Astrocyte (in vitro differentiated cells and primary cell): ENCODE results near the gene OR3A2. TPM values are rescaled to one million over a fixed set of nuclear protein-coding genes. Genes with fewer than 3 reads are reported as not detected.

Experiments used
- DNase-seq: peaks from one replicate; pipeline ENCODE4 v3.0.0-alpha.2; 2010; ENCODE audit warnings: low read depth
- FAIRE-seq: peaks from 2 replicates; lab custom pipeline; 2011; peaks lifted over from hg19 to GRCh38; lab: Jason Lieb, UNC
- H2AFZ ChIP-seq: 2 replicates; pipeline ENCODE4 v1.6.0; 2012; ENCODE audit warnings: low read depth, low read length, inconsistent platforms
- H3K27ac ChIP-seq: 2 replicates; pipeline ENCODE4 v1.5.1; 2011; ENCODE audit warnings: low read depth, low read length, inconsistent platforms
- H3K27me3 ChIP-seq: 2 replicates; pipeline ENCODE4 v1.6.0; 2011; ENCODE audit warnings: low read length, inconsistent platforms; ENCODE audit not compliant: insufficient read depth
- H3K36me3 ChIP-seq: 2 replicates; pipeline ENCODE4 v1.5.1; 2011; ENCODE audit warnings: low read length, inconsistent platforms; ENCODE audit not compliant: insufficient read depth
- H3K4me1 ChIP-seq: 2 replicates; pipeline ENCODE4 v1.5.1; 2011; ENCODE audit warnings: low read length, inconsistent platforms; ENCODE audit not compliant: insufficient read depth
- H3K4me2 ChIP-seq: 2 replicates; pipeline ENCODE4 v1.6.0; 2012; ENCODE audit warnings: low read length, inconsistent platforms
- H3K4me3 ChIP-seq: 2 replicates; pipeline ENCODE4 v1.5.1; 2011; ENCODE audit warnings: low read depth, mild to moderate bottlenecking, low read length, inconsistent platforms; ENCODE audit not compliant: insufficient read depth
- H3K79me2 ChIP-seq: 2 replicates; pipeline ENCODE4 v1.6.0; 2012; ENCODE audit warnings: mild to moderate bottlenecking, low read length, inconsistent platforms; ENCODE audit not compliant: insufficient read depth
- H3K9ac ChIP-seq: 2 replicates; pipeline ENCODE4 v1.6.0; 2012; ENCODE audit warnings: mild to moderate bottlenecking, low read length, inconsistent platforms
- H3K9me3 ChIP-seq: 2 replicates; pipeline ENCODE4 v1.5.1; 2012; ENCODE audit warnings: low read depth, mild to moderate bottlenecking, low read length, inconsistent platforms; ENCODE audit not compliant: insufficient read depth
- H4K20me1 ChIP-seq: 2 replicates; pipeline ENCODE4 v1.6.0; 2012; ENCODE audit warnings: low read length, inconsistent platforms; ENCODE audit not compliant: insufficient read depth
- H3K27ac Mint-ChIP-seq: one replicate; pipeline ENCODE4 v1.8.0; 2021; ENCODE audit warnings: mild to moderate bottlenecking, mixed read lengths; ENCODE audit not compliant: unreplicated experiment
- H3K27me3 Mint-ChIP-seq: one replicate; pipeline ENCODE4 v1.8.0; 2021; ENCODE audit warnings: low read depth, mixed read lengths; ENCODE audit not compliant: unreplicated experiment
- H3K36me3 Mint-ChIP-seq: one replicate; pipeline ENCODE4 v1.8.0; 2021; ENCODE audit warnings: low read depth, mixed read lengths; ENCODE audit not compliant: unreplicated experiment
- H3K4me1 Mint-ChIP-seq: one replicate; pipeline ENCODE4 v1.8.0; 2021; ENCODE audit warnings: low read depth, mixed read lengths; ENCODE audit not compliant: unreplicated experiment
- H3K4me3 Mint-ChIP-seq: one replicate; pipeline ENCODE4 v1.8.0; 2021; ENCODE audit warnings: mild to moderate bottlenecking, moderate library complexity, mixed read lengths; ENCODE audit not compliant: unreplicated experiment
- H3K9me3 Mint-ChIP-seq: one replicate; pipeline ENCODE4 v1.8.0; 2021; ENCODE audit warnings: mild to moderate bottlenecking, mixed read lengths; ENCODE audit not compliant: unreplicated experiment
- CTCF ChIP-seq: IDR thresholded peaks from 2 replicates; pipeline ENCODE4 v1.5.1; 2011; ENCODE audit warnings: low read depth, mild to moderate bottlenecking, inconsistent platforms, low read length, moderate library complexity; ENCODE audit not compliant: insufficient read depth
- EZH2 ChIP-seq: IDR thresholded peaks from 2 replicates; pipeline ENCODE4 v1.6.1; 2012; ENCODE audit warnings: mild to moderate bottlenecking, low read length, inconsistent platforms; ENCODE audit not compliant: insufficient read depth
- total RNA-seq: library from RNA; stranded (reverse); gene quantifications from 2 replicates; pipeline ENCODE4 v1.2.1, GENCODE V29; 2021

Gene OR3A2
- total RNA-seq, 1 donor from 2014 or later, result not detected

GRCh38 chr17:3276126-3276525 is 110.0 kb downstream of the OR3A2 start:
- H3K79me2 ChIP-seq, result no peaks in the 10 kb centered on the region
- H3K4me3 ChIP-seq, result no peak overlapping the region
- no peaks in the 10 kb centered on the region for H3K27me3 ChIP-seq
- no peak overlapping the region for H3K9ac ChIP-seq
- TF ChIP-seq CTCF (no peak), EZH2 (no peak)
- no peaks in the 10 kb centered on the region for H3K36me3 Mint-ChIP-seq
- H3K4me1 ChIP-seq, result no peaks in the 10 kb centered on the region
- FAIRE-seq (no peak), DNase-seq (no peak)
- no peak overlapping the region for H3K4me2 ChIP-seq
- no peak overlapping the region for H3K27ac Mint-ChIP-seq
- no peaks in the 10 kb centered on the region for H3K4me1 Mint-ChIP-seq
- H3K4me3 Mint-ChIP-seq, result no peak overlapping the region
- no peak overlapping the region for H2AFZ ChIP-seq
- H3K27ac ChIP-seq, result no peak overlapping the region
- H3K9me3 Mint-ChIP-seq, result no peaks in the 10 kb centered on the region
- H3K36me3 ChIP-seq, result no peaks in the 10 kb centered on the region
- H3K9me3 ChIP-seq, result peaks cover 3% of the 10 kb centered on the region
- H4K20me1 ChIP-seq, result no peaks in the 10 kb centered on the region
- peaks cover 3% of the 10 kb centered on the region for H3K27me3 Mint-ChIP-seq

- peaks cover 6% of the 10 kb centered on the region for H3K27me3 Mint-ChIP-seq
- peaks cover 5% of the 10 kb centered on the region for H3K9me3 Mint-ChIP-seq
- no peak overlapping the region for H2AFZ ChIP-seq
- H3K27ac ChIP-seq, result no peak overlapping the region
- TF ChIP-seq EZH2, result no peak
- TF ChIP-seq CTCF, result no peak
- H3K27ac Mint-ChIP-seq, result no peak overlapping the region
- no peaks in the 10 kb centered on the region for H3K36me3 ChIP-seq
- no peak overlapping the region for H3K4me2 ChIP-seq
- no peaks in the 10 kb centered on the region for H3K27me3 ChIP-seq
- H3K79me2 ChIP-seq, result no peaks in the 10 kb centered on the region
- H3K9ac ChIP-seq, result no peak overlapping the region
- H4K20me1 ChIP-seq, result no peaks in the 10 kb centered on the region
- H3K4me1 Mint-ChIP-seq, result no peaks in the 10 kb centered on the region
- H3K4me3 Mint-ChIP-seq, result no peak overlapping the region
- H3K4me1 ChIP-seq, result no peaks in the 10 kb centered on the region
- no peak for DNase-seq
- no peak overlapping the region for H3K4me3 ChIP-seq
- no peaks in the 10 kb centered on the region for H3K36me3 Mint-ChIP-seq
- peaks cover 3% of the 10 kb centered on the region for H3K9me3 ChIP-seq
- FAIRE-seq, result no peak
These were observed 114.8 kb downstream of the OR3A2 start for GRCh38 chr17:3271072-3271848.

- H3K9me3 Mint-ChIP-seq, result peaks cover 10% of the 10 kb centered on the region
These were observed 125.5 kb downstream of the OR3A2 start for GRCh38 chr17:3260600-3260999.

More at GRCh38 chr17:3260600-3260999, 125.5 kb downstream of the OR3A2 start:
- Histone ChIP-seq H3K79me2 (no peaks in the 10 kb centered on the region), H3K36me3 (no peaks in the 10 kb centered on the region), H3K4me2 (no peak overlapping the region), H3K9me3 (peaks cover 4% of the 10 kb centered on the region), H3K4me1 (no peaks in the 10 kb centered on the region), H3K9ac (no peak overlapping the region), H4K20me1 (no peaks in the 10 kb centered on the region), H3K27ac (no peak overlapping the region), H2AFZ (no peak overlapping the region), H3K27me3 (no peaks in the 10 kb centered on the region), H3K4me3 (no peak overlapping the region)
- H3K4me1 Mint-ChIP-seq, result no peaks in the 10 kb centered on the region
- no peak overlapping the region for H3K4me3 Mint-ChIP-seq
- TF ChIP-seq EZH2, result no peak
- no peak for TF ChIP-seq CTCF
- no peak overlapping the region for H3K27ac Mint-ChIP-seq
- FAIRE-seq (no peak), DNase-seq (no peak)
- H3K27me3 Mint-ChIP-seq, result peaks cover 6% of the 10 kb centered on the region
- H3K36me3 Mint-ChIP-seq, result peaks cover 2% of the 10 kb centered on the region
